GM21529 (cell line): ENCODE results near the gene EDNRB.
"Not testable (repeated sequence)": the region's sequence is repeated elsewhere in the genome, so short reads cannot be mapped to it uniquely, and the experiment has no call there.

Experiments used
- ATAC-seq: cut with Tn5 transposase; IDR thresholded peaks from one replicate; pipeline ENCODE4 v1.9.1; 2021; ENCODE audit not compliant: unreplicated experiment

EDNRB gene

GRCh38 chr13:77896977-77897376, 21.7 kb downstream of the EDNRB start:
- no peak for ATAC-seq

- ATAC-seq, result no peak
Observed at GRCh38 chr13:77896536-77896935, 22.1 kb downstream of the EDNRB start.

GRCh38 chr13:77894743-77895142, 23.9 kb downstream of the EDNRB start:
- ATAC-seq, result no peak

GRCh38 chr13:77893066-77893465, 25.6 kb downstream of the EDNRB start:
- ATAC-seq, result no peak

GRCh38 chr13:77892491-77892890, 26.1 kb downstream of the EDNRB start:
- no peak for ATAC-seq

GRCh38 chr13:77891486-77891885, 27.1 kb downstream of the EDNRB start:
- no peak for ATAC-seq

- ATAC-seq, result no peak
Observed at GRCh38 chr13:77891041-77891440, 27.6 kb downstream of the EDNRB start.

GRCh38 chr13:77883328-77883727, 35.3 kb downstream of the EDNRB start:
- no peak for ATAC-seq

GRCh38 chr13:77878190-77878589, 40.4 kb downstream of the EDNRB start:
- ATAC-seq, result no peak

GRCh38 chr13:77876176-77876575, 42.5 kb downstream of the EDNRB start:
- no peak for ATAC-seq

GRCh38 chr13:77874406-77874805, 44.2 kb downstream of the EDNRB start:
- ATAC-seq, result no peak

GRCh38 chr13:77872995-77873394, 45.6 kb downstream of the EDNRB start:
- no peak for ATAC-seq

GRCh38 chr13:77871596-77871995, 47.0 kb downstream of the EDNRB start:
- ATAC-seq, result no peak

- ATAC-seq, result no peak
Observed at GRCh38 chr13:77868717-77869116, 49.9 kb downstream of the EDNRB start.

- no peak for ATAC-seq
Observed at GRCh38 chr13:77866971-77867370, 51.7 kb downstream of the EDNRB start.

GRCh38 chr13:77865622-77866021, 53.0 kb downstream of the EDNRB start:
- ATAC-seq, result no peak

GRCh38 chr13:77863144-77863543, 55.5 kb downstream of the EDNRB start:
- no peak for ATAC-seq

- no peak for ATAC-seq
Observed at GRCh38 chr13:77861741-77862140, 56.9 kb downstream of the EDNRB start.

GRCh38 chr13:77860507-77860981, 58.1 kb downstream of the EDNRB start:
- ATAC-seq, result no peak

GRCh38 chr13:77859450-77859849, 59.2 kb downstream of the EDNRB start:
- ATAC-seq, result no peak

GRCh38 chr13:77857531-77858209, 61.0 kb downstream of the EDNRB start:
- no peak for ATAC-seq

GRCh38 chr13:77853703-77854102, 64.9 kb downstream of the EDNRB start:
- no peak for ATAC-seq

GRCh38 chr13:77848050-77848449, 70.6 kb downstream of the EDNRB start:
- ATAC-seq, result not testable (repeated sequence)
